Left lobe of liver (tissue), 1 donor: ENCODE measurements around the gene SETD1B. TPM values are rescaled to one million over a fixed set of nuclear protein-coding genes. Genes with fewer than 3 reads are reported as not detected.

Experiments
- total RNA-seq: library from RNA; stranded (reverse); gene quantifications from one replicate; pipeline ENCODE4 v1.2.1, GENCODE V29; 2021
- donor health status: DM: no; HTN: yes; CAD: no.

SETD1B gene
- total RNA-seq, 1 donor from 2014 or later = 12.8 TPM

Other genes starting within 250 kb of the SETD1B start
- 10.1 TPM for gene KDM2B, start 223.0 kb upstream of the SETD1B start, total RNA-seq
- 8.2 TPM for gene ORAI1, start 177.5 kb upstream of the SETD1B start, total RNA-seq
- not detected for gene MORN3, start 134.4 kb upstream of the SETD1B start, total RNA-seq
- 5.6 TPM for gene TMEM120B, start 91.3 kb upstream of the SETD1B start, total RNA-seq
- 7.9 TPM for gene RHOF, start 10.3 kb upstream of the SETD1B start, total RNA-seq
- 1,410 TPM for gene HPD, start 54.9 kb downstream of the SETD1B start, total RNA-seq
- 25.8 TPM for gene PSMD9, start 84.8 kb downstream of the SETD1B start, total RNA-seq
- gene CFAP251, start 114.6 kb downstream of the SETD1B start, total RNA-seq = 2.2 TPM
- 5.2 TPM for gene BCL7A, start 217.9 kb downstream of the SETD1B start, total RNA-seq